Stimulated activated CD4-positive, alpha-beta T cell treated with anti-CD3 and anti-CD28 coated beads, Interleukin-4, amount 100 ng/mL, for 48 hours (primary cell): Measurements from ENCODE around the gene DMXL1.

Experiments
- DNase-seq, 2 donors: peaks; one replicate each; pipeline ENCODE4 v3.0.0-alpha.2; 2020; ENCODE audit warnings: low read depth in 2 of 2

The DMXL1 gene, protein sequence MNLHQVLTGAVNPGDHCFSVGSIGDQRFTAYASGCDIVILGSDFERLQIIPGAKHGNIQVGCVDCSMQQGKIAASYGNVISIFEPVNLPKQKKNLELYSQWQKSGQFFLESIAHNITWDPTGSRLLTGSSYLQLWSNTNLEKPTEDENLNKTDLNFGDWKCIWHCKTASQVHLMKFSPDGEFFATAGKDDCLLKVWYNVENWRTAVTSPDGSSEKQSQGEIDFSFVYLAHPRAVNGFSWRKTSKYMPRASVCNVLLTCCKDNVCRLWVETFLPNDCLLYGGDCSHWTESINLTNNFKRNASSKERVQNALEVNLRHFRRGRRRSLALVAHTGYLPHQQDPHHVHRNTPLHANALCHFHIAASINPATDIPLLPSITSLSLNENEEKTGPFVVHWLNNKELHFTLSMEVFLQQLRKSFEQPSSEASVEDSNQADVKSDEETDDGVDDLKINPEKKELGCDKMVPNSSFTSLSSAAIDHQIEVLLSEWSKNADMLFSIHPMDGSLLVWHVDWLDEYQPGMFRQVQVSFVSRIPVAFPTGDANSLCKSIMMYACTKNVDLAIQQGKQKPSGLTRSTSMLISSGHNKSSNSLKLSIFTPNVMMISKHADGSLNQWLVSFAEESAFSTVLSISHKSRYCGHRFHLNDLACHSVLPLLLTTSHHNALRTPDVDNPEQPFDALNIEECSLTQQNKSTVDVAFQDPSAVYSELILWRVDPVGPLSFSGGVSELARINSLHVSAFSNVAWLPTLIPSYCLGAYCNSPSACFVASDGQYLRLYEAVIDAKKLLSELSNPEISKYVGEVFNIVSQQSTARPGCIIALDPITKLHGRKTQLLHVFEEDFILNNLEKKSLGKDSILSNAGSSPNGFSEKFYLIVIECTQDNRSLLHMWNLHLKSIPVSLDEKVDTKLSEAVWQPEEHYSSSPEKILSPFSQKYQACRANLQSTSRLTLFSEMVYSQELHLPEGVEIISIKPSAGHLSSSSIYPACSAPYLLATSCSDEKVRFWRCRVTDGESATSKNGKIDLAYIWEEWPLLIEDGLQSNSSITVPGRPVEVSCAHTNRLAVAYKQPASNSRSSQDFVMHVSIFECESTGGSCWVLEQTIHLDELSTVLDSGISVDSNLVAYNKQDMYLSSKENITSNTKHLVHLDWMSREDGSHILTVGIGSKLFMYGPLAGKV (N-terminal part only)

GRCh38 chr5:119070828-119071560, at the start of gene DMXL1:
Gene DMXL1 (plus strand): TSS chr5:119071087. CDS start chr5:119071570, 483 bp downstream.
- peak; percentile 93 to 97 for DNase-seq

GRCh38 chr5:119021149-119021732, 49.6 kb upstream of the DMXL1 start:
- DNase-seq: no peak

DNA sequence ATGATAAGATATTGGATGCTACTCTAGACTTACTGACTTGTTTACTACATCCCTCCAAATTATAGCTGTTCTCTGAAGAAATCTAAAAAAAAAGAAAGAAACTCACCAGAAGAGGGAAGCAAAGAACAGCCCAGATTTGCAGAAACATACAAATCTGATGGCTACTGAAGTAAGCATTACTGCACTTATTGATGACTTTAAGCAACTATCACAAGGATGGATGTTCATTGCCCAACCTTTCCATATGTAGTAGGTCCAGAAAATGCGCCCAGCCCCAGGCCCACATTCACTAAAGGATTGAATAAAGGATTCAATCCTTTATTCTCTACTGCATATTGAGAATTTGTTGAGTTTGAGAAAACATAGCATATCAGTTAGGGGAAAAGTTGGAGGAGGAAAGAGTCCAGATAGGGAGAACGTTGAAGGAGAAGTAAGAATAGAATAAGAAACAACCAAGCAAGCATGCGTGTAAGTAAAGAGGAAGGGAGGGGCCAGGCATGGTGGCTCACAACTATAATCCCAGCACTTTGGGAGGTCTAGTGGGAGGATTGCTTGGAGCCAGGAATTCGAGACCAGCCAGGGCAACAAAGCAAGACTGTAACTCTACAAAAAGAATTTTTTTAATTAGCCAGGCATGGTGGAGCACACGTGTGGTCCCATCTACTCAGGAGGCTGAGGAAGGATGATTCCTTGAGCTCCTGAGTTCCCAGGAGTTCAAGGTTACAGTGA, 48.7 kb upstream of the DMXL1 start:
- no peak for DNase-seq

GRCh38 chr5:119022773-119023172, 48.1 kb upstream of the DMXL1 start:
- no peak for DNase-seq

DNA sequence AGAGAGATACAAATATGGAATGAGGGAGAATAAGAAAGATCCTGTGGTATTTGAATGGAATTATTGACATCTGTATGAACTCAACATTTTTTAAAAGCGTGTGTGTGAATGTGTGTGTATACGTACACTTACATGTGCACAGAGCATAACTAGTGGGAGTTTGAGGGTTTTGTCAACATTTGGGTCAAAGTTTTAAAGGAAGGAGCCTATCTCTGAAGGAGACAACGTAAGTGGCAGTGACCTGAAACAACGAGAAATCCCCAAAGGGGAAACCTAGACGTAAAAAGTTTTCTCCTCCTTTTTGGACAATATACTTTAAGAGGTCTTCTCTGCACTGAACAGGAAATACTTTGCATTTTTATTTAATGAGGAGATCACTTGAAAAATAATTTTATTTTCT, 42.3 kb upstream of the DMXL1 start:
- DNase-seq: no peak

DNA sequence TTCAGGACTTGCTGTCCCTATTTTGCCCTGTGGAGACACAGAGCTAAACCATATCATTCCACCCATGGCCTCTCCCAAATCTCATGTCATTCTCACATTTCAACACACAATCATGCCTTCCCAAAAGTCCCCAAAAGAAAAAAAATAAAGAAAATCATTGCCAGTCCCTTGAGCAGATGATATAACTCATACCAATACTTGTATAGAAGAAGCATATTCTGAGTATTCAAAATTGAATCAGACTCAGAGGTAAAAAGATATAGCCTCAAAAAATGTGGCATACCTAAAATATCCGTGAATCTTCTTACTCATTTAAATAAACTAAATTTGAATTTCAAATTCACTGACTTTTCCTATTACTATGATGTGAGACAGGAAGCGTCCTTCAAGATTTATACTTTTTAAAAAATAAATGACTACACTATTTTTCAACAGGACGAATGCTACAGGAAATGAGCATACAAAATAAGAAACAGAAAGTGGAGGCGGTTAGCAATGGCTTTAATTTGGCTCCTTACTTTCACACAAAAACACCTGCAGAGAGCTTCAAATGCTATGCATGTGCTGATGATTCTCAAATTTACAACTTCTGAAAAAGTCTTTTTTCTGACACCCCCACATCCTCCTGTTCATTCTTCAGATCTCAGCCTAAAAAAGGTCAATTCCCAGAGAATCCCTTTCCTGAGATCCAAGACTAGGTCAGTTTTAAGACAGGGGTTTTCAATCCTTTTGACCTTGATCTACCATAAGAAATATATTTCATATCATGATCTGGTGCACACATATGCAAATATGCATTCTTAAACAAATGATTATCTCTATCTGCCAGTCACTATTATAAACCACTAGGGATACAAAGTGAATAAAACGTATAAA, 39.6 kb upstream of the DMXL1 start:
- no peak for DNase-seq

- peak in 1 of 2 donors; percentile 17 for DNase-seq
Measured at GRCh38 chr5:119031905-119032304, 39.0 kb upstream of the DMXL1 start.

GRCh38 chr5:119032656-119033055, 38.2 kb upstream of the DMXL1 start:
- DNase-seq: no peak

DNA sequence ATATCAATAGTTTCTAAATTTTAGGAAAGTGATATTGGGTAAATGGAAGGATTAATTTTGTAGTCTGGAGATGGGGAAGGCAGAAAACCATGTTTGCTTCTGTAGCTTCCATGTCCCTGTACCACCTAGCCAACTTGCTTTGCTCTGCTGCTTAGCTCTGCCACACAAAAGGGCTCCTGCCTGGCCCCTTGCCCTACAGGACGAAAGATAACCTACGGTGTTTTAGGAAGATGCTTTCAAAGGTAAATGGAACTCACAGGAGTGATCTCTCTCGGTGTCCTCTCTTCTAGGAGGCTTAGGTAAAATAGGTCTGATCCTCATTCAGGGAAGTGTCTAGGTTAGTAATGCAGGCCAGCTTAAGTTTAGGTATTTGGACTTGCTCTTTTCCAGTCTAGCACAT, 37.8 kb upstream of the DMXL1 start:
- no peak for DNase-seq

- no peak for DNase-seq
Measured at GRCh38 chr5:119036101-119036762, 34.7 kb upstream of the DMXL1 start.

DNA sequence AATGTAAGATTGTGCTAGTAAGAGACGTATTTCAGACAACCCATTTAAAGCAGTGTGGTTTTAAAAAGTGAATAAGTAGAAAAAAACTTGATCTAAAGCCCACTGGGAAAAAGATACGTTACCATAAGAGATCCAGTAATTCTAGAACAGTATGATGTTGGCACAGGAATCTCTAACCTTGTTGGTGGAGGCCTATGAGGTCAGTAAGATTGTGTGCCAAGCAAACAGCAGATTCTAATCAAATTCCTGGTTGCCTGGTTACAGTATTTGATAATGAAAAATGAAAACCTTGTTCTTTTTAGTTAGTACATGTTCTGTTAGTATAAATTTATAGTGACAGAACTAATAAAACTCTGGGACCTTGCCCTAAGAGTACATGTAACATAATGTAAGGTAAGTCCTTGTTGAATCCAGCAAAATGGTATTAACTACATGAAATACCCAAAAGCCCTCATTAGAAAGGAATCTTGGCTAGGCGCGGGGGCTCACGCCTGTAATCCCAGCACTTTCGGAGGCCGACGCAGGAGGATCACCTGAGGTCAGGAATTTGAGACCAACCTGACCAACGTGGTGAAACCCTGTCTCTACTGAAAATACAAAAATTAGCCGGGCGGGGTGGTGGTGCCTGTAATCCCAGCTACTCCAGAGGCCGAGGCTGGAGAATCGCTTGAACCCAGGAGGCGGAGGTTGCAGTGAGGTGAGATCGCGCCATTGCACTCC, 33.2 kb upstream of the DMXL1 start:
- no peak for DNase-seq

DNA sequence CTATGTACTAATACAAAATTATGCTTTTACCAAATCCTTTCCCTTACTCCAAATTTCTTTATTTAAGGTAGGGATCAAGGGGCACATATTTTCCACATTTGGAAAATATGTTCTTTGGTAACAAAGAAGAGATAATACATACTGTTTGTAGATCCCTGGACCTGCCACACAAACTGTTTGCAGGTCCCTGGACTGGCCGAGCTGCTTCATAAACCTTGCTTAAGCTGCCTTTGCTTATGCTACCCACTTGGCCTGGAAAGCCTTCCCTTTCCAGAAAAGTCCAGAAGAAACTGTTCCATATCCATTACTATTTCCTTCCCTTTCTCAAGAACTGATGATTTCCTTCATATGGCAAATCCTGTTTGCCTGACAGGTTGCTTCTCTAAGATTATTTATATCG, 22.6 kb upstream of the DMXL1 start:
- no peak for DNase-seq

GRCh38 chr5:119049824-119050449, 20.9 kb upstream of the DMXL1 start:
- DNase-seq: no peak

DNA sequence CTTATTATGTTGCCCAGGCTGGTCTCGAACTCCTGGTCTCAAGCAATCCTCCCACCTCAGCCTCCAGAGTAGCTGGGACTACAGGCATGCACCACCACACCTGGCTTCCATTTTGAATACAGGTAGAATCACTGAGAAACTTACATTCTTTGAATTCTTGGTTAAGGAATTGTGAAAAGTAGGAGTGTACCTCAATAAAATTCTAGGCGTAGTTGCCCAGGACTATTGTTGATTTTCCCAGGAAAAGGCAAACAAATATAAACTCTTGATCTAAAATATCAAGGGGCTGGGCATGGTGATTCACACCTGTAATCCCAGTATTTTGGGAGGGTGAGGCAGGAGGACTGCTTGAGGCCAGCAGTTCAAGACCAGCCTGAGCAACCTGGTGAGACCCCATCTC, 16.8 kb upstream of the DMXL1 start:
- no peak for DNase-seq

DNA sequence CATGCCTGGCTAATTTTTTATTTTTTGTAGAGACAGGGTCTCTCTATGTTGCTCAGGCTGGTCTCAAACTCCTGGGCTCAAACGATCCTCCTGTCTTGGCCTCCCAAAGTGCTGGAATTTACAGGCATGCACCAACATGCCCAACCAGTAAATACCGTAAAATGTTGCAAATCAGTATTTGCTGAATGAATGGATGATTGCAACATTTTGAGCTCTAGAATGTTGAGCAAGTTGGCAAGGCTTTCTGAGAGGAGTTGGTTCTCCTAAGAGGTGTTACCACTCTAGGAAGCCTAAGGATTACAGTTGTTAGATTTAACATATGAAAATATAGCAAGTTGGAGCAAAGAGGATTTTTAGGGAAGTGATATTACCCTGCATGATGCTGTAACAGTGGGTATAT, 15.6 kb upstream of the DMXL1 start:
- DNase-seq: no peak

DNA sequence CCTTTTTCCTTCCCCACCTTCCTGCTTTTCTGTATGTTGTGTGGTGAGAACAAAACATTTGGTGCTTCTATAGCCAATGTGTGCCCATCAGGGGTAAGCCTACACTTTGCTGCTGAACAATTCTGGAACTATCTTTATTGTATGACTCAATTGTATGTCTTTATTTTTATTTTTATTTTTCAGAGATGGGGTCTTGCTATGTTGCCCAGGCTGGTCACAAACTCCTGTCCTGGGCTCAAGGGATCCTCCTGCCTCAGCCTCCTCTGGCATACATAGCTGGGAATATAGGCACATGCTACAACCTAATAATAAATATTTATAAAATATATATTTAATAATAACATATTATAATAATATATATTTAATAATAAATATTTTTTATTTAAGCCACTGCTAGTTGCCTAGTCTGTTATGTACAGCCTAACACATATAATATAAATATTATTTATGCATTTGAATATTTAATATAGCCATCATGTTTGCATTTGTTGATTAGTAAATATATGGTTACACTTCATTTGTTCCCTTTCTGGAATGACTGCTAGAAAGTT, 11.8 kb upstream of the DMXL1 start:
- no peak for DNase-seq

DNA sequence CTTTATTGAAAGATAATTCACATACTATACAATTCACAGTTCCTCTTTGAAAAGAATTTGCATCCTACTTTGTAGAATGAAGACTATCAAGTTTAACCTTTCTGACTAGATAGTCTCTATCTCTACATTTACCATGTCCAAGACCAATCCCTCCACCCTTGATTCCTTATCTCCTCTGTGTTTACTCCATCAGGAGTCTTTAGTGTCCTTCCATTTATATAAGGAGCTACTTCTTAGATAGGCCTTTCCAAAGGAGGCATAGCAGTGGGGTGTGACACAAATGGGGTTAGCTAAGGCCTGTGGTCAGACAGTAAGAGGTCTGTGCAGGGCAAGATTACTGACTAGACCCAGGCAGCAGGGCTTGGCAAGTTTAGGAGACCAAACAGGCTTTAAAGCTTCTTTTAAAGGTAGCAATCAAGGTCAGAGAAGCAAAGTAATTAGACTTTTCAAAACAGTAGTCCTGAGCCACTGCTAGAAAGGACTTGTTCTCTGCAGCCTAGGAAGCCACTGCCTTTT, 11.1 kb upstream of the DMXL1 start:
- no peak for DNase-seq
